GM18520 (cell line): ENCODE results near the gene GLP2R.

ENCODE experiments used
- ATAC-seq: cut with Tn5 transposase; IDR thresholded peaks from one replicate; pipeline ENCODE4 v1.9.1; 2021; ENCODE audit not compliant: unreplicated experiment

GLP2R gene

DNA sequence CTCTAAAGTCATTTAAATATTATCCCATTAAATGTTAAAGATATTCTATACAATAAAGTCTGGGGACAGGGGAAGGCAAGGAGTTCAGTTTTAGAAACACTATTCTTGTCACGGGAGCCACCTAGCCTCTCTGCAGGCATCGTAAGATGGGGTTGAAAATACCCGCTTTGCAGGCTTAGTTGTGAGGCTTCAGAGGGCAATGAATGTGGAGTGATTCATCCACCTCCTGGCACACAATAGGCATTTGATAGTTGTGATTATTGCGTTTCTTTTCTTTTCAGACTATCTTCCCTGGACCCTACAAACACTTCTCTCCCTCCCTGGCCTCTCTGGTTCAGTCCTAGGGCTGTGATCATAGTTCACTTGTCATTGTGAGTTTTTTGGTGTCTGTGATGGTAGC is 19.6 kb downstream of the GLP2R start:
- no peak for ATAC-seq

DNA sequence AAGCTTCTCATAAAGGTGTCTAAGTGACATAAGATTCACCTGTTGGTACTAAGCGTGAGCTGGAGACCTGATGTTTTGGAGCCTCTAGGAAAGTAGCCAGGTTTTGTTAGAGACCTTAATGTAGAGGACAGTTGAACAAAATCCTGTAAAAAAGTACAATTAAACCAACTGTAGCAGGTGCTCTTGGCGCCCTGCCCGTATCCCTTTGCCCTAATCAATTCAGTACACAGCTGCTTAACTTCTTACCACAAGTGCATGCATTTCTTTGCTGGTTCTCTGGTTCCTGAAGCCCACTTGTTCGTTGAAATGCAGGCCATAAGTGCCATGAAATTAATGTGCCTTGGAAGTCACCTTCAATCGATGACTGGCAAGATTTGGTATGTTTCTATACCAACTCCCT is 24.4 kb downstream of the GLP2R start:
- no peak for ATAC-seq

DNA sequence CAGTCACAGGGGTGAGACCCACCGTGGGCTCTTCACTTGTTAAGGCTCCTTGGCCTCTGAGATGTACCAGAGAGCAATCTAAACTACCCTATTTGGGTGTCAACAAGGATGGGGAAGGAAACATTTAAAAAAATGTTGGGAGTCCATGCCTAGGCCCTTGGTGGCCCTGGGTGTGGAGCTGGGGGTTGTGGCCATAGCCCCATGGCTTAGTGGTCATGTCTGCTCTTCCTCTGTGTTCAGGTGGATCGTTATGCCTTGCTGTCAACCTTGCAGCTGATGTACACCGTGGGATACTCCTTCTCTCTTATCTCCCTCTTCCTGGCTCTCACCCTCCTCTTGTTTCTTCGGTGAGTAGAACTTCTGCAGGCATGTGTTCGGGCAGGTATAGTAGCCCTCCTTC is 28.5 kb downstream of the GLP2R start:
- no peak for ATAC-seq

DNA sequence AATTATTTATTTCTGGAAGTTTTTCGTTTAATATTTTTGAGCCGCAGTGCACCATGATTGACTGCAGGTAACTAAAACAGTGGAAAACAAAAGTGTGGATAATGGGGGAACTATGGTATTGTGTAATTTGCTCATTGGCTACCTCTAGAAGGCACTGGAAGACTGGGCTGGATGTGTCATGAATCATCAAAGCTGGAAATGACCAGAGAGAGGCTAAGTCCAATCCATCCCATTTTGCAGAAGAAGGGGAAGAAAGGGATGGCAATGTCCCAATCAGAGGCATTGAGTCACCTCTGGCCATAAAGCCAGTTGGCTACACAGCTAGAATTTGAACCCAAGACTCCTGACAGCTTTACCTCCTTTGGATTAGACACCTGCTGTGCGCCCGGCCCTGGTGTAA is 29.3 kb downstream of the GLP2R start:
- no peak for ATAC-seq

DNA sequence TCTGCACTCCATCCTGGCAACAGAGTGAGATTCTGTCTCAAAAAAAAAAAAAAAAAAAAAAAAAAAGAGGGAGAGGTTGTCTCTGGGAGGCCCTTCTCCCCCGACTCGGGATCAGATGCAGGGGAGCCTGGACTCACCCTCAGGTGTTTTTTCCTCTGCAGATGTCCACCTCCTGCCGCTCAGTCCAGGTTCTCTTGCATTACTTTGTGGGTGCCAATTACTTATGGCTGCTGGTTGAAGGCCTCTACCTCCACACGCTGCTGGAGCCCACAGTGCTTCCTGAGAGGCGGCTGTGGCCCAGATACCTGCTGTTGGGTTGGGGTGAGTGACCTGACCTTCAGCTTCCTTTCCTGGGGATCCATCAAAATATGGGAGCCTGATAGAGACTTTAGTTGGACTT is 34.1 kb downstream of the GLP2R start:
- ATAC-seq, result no peak

DNA sequence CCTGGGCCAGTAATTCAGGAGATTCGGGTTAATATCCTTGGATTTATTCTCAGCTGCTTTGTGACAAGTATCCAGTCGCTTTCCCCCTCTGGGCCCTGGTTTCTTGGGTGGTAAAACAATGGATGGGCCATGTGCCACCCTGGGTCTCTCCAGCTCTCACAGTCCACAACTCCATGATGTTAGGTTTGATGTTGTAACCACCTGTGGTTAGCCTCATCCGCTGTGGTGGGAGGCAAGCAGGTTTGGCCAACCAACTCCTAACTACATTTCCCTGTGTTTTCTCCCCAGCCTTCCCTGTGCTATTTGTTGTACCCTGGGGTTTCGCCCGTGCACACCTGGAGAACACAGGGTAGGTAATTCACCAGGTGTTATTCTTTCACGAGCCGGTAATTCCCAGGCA is 35.1 kb downstream of the GLP2R start:
- ATAC-seq, result no peak

DNA sequence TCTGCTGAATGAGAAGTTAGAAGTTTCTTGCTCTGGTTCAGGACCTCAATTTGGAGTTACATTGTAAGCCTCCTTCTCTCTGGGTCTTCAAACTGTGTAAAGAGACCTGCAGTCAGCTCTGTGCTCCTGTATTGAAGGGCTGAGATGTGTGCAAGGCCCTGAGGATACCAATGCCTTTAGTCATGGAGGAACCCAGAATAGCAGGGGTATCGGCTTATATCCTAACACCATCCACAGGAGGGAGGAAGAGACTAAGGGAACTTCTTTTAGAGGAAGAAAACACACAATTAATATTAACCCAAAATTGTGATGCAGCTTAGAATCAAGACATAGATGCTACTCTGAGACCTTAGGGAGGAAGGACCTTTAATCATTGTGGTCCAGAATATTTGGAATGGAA is 36.5 kb downstream of the GLP2R start:
- ATAC-seq, result no peak

DNA sequence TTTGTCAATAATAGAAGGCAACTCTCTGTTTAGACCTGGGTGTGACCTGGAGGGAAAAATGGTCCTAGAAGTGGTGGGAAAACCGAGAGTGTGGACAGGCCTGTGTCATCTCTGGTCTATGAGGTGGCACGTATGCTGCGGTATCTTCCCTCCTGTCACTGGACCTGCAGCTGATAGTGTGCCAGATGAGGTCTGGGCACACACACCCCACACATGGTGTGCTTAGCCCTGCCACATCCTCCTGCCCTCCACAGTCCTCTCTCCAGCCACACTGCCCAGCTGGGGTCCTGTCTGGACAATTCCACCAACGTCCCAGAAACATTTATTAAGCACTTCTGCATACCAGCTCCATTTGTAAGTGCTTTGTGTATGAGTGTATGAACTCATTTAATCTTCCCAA is 37.2 kb downstream of the GLP2R start:
- ATAC-seq, result no peak

DNA sequence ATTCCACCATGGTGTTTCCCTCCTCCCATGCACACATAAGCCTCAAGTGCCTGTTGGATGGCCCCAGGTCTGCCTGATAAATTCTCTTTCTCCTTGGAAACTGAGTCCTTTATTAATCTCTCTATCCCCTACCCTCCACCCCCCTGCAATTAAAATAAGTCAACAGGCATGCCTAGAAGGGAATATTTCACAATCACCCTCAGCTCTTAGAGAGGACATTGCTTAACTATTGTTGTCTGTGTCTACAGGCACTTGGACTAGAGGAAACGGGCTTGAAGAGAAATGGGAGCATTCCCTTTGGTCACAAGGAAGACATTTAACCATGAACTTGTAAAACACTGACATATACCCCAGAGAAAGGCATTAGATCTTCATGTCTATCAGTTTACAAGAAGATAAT is 39.9 kb downstream of the GLP2R start:
- ATAC-seq, result no peak

DNA sequence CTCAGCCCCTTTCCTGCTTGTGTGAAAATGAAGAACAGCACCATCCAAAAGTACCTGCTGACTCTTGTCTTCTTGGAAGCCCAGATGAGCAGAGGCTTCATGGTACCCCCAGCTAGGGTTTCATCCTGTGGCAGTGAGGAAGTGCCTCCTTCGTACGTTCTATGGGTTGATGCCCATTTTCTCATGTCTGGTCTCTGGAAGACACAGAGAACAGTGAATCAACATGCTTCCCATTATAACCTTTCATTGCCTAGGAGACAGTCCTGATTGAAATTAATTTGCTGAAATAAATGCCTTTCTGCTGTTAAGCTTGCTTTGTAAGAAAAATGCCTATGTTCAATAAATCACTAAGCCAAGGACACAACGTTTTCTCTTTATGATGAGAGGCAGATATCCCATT is 42.8 kb downstream of the GLP2R start:
- no peak for ATAC-seq

DNA sequence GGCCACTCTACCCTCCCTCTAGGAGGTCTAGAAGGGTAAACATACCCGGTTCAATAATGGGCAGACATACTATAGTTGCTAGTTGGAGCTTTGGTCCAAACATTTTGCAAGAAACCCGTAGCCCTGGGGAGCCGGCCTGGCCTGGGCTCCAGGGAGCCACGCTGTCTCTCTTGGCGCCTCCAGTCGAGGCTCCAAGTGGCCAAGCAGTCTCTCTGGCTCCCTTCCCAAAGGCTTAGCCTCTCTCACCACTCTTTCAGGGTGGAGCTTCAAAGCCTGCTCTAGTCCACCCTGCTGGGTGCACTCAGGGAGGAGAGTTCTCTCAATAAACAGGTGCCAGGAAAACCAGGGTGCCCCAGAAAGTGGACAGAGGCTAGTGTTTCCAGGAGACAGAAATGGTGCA is 47.1 kb downstream of the GLP2R start:
- no peak for ATAC-seq

DNA sequence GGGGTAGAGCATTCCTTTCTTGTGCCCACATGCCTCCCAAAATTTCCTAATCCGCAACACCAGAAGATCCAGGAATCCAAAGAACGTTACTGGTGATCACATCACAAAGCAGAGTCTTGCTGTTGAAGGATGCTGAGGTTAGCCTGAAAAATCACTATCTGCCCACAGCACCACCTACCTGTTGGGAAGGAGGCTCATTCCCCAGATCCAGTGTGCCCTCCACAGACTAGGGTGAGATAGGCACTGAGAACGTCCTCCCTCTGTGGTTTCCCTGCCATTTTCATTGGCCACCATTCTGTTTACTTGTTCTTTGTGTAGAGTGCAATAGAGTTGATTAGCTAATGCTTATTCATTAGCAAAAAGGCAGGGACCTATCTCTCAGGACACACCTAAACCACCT is 49.0 kb downstream of the GLP2R start:
- ATAC-seq, result no peak

DNA sequence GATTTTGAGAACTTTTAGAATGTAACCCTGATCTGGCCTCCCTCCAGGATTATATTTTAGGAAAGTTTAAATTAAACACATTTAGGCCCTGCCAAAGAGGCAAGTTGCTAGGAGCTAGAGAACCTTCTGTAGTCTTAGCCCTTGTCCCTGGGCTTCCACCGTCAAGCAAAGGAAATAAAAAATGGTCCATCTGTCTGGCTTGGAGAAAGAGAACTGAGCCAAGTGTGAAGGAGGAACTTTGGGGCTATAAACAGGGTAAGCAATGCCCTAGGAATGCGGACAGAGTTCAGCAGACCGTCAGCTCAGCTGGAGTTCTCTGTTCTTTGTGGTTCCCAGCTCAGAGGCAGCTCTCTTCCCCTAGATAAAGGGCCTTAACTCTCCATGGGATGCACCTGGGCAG is 49.7 kb downstream of the GLP2R start:
- ATAC-seq, result no peak

DNA sequence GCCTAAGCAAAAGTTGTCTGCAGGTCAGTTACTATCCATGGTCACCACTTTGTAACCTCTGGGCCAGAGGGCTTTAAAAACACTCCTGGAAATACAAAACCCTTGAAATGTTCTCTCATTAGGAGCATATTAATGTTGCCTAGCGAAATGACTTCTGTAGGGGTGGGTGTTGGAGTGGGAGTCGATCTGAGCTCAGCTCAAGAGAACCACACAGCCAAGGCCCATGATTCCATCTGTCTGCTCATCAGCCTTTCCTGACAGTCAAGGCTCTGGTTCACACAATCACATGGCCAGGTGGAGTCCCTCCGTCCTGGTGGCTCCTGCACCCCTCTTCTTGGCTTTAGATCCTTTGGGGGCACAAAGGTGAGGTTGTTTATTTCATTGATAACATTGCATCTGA is 52.6 kb downstream of the GLP2R start:
- ATAC-seq, result no peak

DNA sequence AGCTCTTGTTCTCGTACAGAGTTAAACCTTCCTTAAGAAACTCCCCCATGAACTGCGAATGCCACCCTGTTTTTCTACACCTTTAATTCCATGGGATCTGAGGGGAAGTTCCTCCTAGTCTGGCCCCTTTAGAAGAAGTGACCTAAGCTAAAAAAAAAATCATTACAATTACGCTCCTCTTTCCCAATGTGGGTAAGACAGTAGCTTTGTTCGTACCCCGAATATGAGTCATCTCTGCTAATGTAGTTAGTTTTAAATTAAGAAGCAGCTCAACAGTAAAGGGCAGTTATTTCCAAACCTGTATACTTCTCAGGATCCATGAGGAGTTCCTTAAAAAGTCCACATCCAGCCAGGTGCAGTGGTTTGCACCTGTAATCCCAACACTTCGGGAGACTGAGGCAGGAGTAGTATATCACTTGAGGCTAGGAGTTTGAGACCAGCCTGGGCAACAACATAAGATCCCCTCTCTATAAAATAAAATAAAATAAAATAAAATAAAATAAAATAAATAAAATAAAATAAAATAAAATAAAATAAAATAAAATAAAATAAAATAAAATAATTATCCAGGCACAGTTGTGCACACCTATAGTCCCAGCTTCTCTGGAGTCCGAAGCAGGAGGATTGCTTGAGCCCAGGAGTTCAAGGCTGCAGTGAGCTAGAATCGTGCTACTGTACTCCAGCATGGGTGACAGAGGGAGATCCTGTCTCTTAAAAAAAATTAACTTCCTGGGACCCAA is 53.2 kb downstream of the GLP2R start:
- ATAC-seq, result no peak

DNA sequence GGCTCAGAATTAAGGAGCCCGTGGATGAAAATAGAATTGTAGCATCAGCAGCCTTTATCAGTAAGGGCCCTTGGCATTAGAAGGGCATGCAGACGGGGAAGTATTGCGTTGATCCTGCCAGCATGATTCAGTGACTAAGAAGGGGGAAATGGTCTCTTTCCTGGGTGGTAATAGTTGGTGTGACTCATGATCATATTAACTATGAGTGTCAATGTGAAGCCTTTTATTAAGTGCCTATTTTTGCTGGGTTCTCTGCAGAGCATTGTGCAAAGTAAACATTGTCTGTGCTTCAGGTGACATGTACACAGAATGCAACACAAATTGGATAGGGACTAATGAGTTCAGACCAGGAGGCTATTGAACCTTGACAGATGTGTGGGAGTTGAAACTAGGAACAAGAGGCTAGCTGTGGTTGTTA is 54.9 kb downstream of the GLP2R start:
- ATAC-seq, result no peak

DNA sequence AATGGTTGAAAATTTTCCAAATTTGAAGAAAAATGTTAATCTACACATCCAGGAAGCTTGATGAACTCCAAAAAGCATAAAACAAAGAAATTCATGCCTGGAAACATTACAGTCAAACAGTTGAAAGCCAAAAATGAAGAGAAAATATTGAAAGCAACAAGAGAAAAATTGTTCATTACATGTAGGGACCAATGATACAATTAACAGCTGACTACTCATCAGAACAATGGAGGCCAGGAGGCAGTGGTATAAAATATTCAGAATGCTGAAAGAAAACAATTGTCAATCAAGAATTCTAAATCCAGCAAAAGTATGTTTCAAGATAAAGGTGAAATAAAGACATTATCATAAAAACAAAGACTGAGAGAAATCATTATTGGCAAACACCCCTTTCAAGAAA is 57.7 kb downstream of the GLP2R start:
- no peak for ATAC-seq

DNA sequence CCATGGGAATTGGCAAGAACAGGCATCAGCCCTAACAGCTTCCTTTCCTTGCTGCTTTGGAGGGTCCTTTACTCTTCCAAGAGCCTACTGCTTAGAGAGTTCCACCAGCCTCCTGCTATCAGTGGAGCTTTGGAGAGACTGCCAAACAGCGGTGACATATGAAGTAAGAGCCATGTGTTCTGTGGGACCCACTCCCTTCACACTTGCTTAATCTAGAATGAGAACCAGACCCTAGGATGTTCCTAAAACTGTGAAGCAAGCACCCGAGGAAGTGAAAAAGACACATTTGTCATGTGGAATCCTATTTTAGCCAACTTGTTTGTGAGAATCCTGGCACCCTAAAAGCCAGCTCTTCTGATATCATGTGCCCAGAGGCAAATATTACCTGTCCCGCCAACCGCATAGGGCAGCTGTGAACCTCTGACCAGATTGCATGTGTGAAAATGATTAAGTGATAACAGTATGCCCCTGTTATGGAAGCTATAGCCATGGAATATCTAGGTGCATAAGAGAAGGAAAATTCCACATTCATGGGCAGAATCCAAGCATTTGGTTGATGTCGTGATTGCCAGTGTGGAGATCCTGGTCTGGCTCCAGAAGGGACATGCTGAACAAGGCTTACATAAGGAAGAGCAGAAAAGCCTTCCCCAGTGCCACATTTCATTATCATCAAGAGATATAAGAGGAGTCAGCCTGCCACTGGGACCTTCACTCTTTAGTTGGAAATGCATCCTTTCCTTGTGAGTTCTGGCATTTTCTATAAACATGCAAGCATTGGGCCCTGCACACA is 60.6 kb downstream of the GLP2R start:
- ATAC-seq, result no peak

DNA sequence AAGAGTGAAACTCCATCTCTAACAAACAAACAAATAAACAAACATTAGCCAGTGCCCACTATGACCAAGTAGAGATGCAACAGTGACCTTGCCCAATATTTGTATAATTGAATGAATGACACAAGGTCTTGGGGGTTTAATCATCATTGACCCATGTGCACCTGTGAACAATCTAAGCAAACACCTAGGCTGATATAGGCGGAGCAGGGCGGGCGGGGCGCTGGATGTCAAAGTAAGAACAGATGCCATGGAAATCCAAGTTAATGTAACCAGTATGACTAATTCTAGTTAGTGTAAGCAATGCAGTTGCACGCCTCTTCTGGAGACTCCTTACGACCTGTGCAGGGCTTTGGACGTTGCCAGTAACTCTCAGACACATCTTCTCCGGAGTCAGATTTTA is 61.8 kb downstream of the GLP2R start:
- no peak for ATAC-seq

DNA sequence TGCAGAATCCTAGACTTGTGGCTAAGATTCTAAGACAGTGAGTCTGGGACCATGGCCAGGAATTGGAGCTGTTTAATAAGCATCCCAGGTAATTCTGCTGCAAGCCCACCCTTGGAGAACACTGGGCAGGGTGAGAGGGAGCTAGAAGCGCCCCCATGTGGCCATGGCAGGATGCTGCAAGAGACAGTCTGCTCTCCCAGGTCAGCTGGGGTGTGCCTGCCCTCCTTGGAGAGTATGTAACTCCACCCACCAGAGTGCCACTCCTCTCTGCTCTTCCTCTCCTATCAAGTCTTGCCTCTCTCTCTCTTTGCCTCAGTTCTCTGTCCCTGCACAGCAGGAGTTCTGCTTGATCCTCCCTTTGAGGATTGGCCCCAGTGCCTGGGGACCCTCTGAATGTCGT is 64.4 kb downstream of the GLP2R start:
- no peak for ATAC-seq

DNA sequence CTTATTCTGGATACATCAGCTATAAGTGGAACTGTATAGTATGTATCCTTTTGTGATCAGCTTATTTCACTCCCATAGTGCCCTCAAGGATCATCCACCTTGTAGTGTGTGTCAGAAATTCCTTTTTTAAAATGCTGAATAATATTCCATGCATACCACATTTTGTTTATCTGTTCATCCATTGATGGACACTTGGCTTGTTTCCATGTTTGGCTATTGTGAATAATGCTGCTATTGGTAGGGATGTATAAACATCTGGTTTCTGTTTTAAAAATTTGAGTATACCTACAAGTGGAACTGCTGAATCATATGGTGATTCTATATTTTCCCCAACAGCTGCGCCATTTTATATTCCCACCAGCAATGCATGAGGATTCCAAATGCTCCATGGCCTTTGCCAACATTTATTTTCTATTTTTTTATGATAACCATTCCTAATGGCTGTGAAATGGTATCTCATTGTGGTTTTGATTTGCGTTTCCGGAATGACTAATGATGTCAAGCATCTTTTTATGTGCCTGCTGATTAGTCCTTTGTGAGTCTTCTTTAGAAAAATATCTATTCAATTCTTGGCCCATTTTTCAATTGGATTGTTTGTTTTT is 67.8 kb downstream of the GLP2R start:
- no peak for ATAC-seq

DNA sequence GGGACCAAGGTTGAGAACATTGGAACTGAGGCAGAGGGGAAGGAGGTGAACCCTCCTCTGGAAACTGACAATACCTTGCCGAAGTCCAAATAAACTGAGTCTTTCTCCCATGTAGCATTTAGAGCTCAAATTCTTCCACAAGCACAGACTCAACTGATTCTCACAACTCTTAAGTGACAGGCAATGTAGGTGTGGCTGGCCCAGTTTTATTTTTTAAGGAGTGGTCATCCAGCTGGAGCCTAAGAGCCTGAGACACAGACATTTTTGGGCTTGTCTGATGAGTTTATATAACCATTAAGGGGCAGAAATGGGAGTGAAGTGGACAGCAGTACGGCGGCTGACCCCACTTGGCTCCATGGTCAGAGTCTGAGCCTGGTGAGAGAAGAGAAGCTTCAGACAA is 68.5 kb downstream of the GLP2R start:
- no peak for ATAC-seq
